RWPE1 (cell line): Measurements from ENCODE around the gene WWOX.
A peak's percentile ranks its signal among the peaks of the same experiment; 100 is the strongest.

Source experiments
- CTCF ChIA-PET: fragments of 350-600 bp; sonication (Branson Sonifier 250); formaldehyde crosslinking; extraction: SDS; loops from one replicate; lab custom pipeline; 2021; lab: Yijun Ruan, JAX
- POLR2A ChIA-PET: fragments of 400-600 bp; formaldehyde crosslinking; extraction: SDS; loops from one replicate; lab custom pipeline; 2020; ENCODE audit warnings: antibody characterized with exemption; ENCODE audit not compliant: low non-redundant PET; lab: Yijun Ruan, JAX
- DNase-seq: peaks from one replicate; pipeline ENCODE4 v3.0.0; 2012; ENCODE audit warnings: low spot score
- H3K27ac ChIP-seq: fragments of 450-650 bp; 2 replicates; pipeline ENCODE4 v1.5.1; 2017
- CTCF ChIP-seq: fragments of 450-650 bp; conservative IDR thresholded peaks from 2 replicates; pipeline ENCODE4 v1.5.1; 2017; ENCODE audit warnings: low read depth, mild to moderate bottlenecking

The WWOX gene

GRCh38 chr16:78122774-78123315 lies 23.4 kb downstream of the WWOX start:
- peak; percentile 40 for TF ChIP-seq CTCF
- H3K27ac ChIP-seq = no peak overlapping the region
- POLR2A ChIA-PET = no interaction called here
- CTCF ChIA-PET = interaction anchor here (0.7 kb wide), 1 partner anchor 75 kb away, joined by 3 read pairs; no protein-coding TSS in a partner anchor
- peak; percentile 41 for DNase-seq

- DNase-seq = no peak
Measured at GRCh38 chr16:78125112-78125844, 25.8 kb downstream of the WWOX start.

GRCh38 chr16:78126662-78127061 lies 27.2 kb downstream of the WWOX start:
- H3K27ac ChIP-seq = no peak overlapping the region
- no peak for DNase-seq
- CTCF ChIA-PET = interaction anchor here (0.6 kb wide), 2 partner anchors 74 to 151 kb away, joined by 3 to 5 read pairs; no protein-coding TSS in a partner anchor
- POLR2A ChIA-PET = no interaction called here
- no peak for TF ChIP-seq CTCF

More at GRCh38 chr16:78125112-78125844, 25.8 kb downstream of the WWOX start:
- no peak overlapping the region for H3K27ac ChIP-seq
- TF ChIP-seq CTCF = no peak
- POLR2A ChIA-PET = no interaction called here
- CTCF ChIA-PET = interaction anchor here (0.5 to 0.7 kb wide), 2 partner anchors 9 to 385 kb away, joined by 4 to 6 read pairs; no protein-coding TSS in a partner anchor

GRCh38 chr16:78127130-78127529 lies 27.7 kb downstream of the WWOX start:
- no peak for DNase-seq
- TF ChIP-seq CTCF = no peak
- CTCF ChIA-PET = interaction anchor here (0.6 kb wide), 2 partner anchors 73 to 152 kb away, joined by 3 to 5 read pairs; no protein-coding TSS in a partner anchor
- no peak overlapping the region for H3K27ac ChIP-seq
- POLR2A ChIA-PET = no interaction called here

GRCh38 chr16:78128913-78129312 lies 29.5 kb downstream of the WWOX start:
- no peak overlapping the region for H3K27ac ChIP-seq
- ChIA-PET CTCF (no interaction called here), POLR2A (no interaction called here)
- no peak for DNase-seq
- TF ChIP-seq CTCF = no peak

- POLR2A ChIA-PET = no interaction called here
- no peak for TF ChIP-seq CTCF
- DNase-seq = no peak
- H3K27ac ChIP-seq = no peak overlapping the region
- CTCF ChIA-PET = no interaction called here
Measured at GRCh38 chr16:78129349-78129748, 29.9 kb downstream of the WWOX start.
